Activated CD4-positive, alpha-beta T cell treated with anti-CD3 and anti-CD28 coated beads, Interleukin-2, amount 10 ng/mL, durations not matched to agents 7 days and 5 days (primary cell): ENCODE results near the gene CDH11. TPM values are rescaled to one million over a fixed set of nuclear protein-coding genes. Genes with fewer than 3 reads are reported as not detected.

Source experiments
- CTCF ChIA-PET: fragments of 350-600 bp; sonication (Branson Sonifier 250); formaldehyde crosslinking; loops from one replicate; lab custom pipeline; 2021; ENCODE audit warnings: antibody characterized with exemption; lab: Charles Lee
- POLR2A ChIA-PET: fragments of 350-600 bp; sonication (Branson Sonifier 250); formaldehyde crosslinking; loops from one replicate; lab custom pipeline; 2021; ENCODE audit warnings: antibody characterized with exemption; lab: Charles Lee
- DNase-seq: peaks from one replicate; pipeline ENCODE4 v3.0.0-alpha.2; 2020
- H3K27ac Mint-ChIP-seq: one replicate; pipeline ENCODE4 v1.8.0; 2021; ENCODE audit warnings: mild to moderate bottlenecking, moderate library complexity, mixed read lengths
- H3K27me3 Mint-ChIP-seq: one replicate; pipeline ENCODE4 v1.8.0; 2021; ENCODE audit warnings: mixed read lengths
- H3K36me3 Mint-ChIP-seq: one replicate; pipeline ENCODE4 v1.8.0; 2021; ENCODE audit warnings: low read depth, mixed read lengths
- H3K4me1 Mint-ChIP-seq: one replicate; pipeline ENCODE4 v1.8.0; 2021; ENCODE audit warnings: mixed read lengths
- H3K4me3 Mint-ChIP-seq: one replicate; pipeline ENCODE4 v1.8.0; 2021; ENCODE audit warnings: mild to moderate bottlenecking, moderate library complexity, mixed read lengths
- H3K9me3 Mint-ChIP-seq: one replicate; pipeline ENCODE4 v1.8.0; 2021; ENCODE audit warnings: mixed read lengths
- total RNA-seq, 2 experiments: library from RNA; stranded (reverse); gene quantifications; one replicate each; pipeline ENCODE4 v1.2.3, GENCODE V29; 2021

CDH11 gene
- total RNA-seq, 2 experiments from 2014 or later = not detected

DNA sequence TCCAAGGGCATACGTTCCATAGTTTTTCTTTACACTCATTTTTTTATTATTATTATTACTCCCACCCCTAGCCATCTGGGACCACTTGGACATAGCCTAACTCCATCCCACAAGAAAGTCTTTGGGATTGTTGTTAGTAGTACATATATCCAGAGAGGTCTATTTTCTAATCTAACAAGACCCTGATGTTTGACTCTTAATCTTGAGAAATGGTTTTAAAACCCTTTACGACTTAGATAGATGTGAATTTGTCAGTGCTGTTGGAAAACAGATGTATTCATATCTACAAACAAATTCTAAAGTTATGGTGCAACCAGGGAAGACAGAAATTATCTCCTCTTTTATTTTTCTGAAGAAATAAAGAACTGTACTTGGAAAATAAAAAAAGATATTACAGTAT lies 197.8 kb downstream of the CDH11 start:
- ChIA-PET POLR2A (no interaction called here), CTCF (no interaction called here)
- H3K4me3 Mint-ChIP-seq = no peak overlapping the region
- H3K36me3 Mint-ChIP-seq = no peaks in the 10 kb centered on the region
- no peaks in the 10 kb centered on the region for H3K4me1 Mint-ChIP-seq
- H3K9me3 Mint-ChIP-seq = peaks cover 26% of the 10 kb centered on the region
- DNase-seq = no peak
- H3K27me3 Mint-ChIP-seq = no peaks in the 10 kb centered on the region
- no peak overlapping the region for H3K27ac Mint-ChIP-seq

DNA sequence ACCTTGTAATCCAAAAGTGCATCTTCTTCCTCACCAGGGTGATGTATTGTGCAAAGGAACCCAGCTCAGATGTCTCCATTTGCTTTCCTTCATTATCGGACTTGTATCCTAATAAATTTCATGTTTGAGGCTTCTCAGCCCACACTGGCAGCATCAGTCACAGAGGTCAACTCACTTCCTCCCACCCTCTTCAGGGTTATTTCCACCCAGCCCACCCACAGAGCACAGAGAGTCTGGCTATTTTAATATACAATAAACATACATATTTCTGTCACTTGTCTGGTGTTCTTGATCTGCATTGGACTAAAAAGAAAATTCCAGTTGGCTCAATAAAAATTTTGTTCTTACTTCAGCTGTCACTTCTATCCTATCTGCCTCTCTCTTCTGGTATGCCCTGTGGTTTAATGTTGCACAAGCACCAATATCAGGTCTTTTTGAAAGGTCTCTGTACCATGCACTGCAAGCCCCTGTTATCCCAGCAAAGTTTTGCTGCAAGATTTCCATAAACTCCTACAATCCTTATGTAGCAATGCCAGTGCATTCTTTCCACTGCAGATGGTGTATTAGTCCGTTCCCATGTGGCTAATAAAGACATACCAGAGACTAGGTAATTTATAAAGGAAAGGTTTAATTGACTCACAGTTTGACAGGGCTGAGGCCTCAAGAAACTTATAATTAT lies 201.8 kb downstream of the CDH11 start:
- H3K27me3 Mint-ChIP-seq = no peaks in the 10 kb centered on the region
- POLR2A ChIA-PET = no interaction called here
- peaks cover 16% of the 10 kb centered on the region for H3K9me3 Mint-ChIP-seq
- no peak for DNase-seq
- no peak overlapping the region for H3K27ac Mint-ChIP-seq
- CTCF ChIA-PET = no interaction called here
- H3K4me1 Mint-ChIP-seq = no peaks in the 10 kb centered on the region
- H3K4me3 Mint-ChIP-seq = no peak overlapping the region
- no peaks in the 10 kb centered on the region for H3K36me3 Mint-ChIP-seq

DNA sequence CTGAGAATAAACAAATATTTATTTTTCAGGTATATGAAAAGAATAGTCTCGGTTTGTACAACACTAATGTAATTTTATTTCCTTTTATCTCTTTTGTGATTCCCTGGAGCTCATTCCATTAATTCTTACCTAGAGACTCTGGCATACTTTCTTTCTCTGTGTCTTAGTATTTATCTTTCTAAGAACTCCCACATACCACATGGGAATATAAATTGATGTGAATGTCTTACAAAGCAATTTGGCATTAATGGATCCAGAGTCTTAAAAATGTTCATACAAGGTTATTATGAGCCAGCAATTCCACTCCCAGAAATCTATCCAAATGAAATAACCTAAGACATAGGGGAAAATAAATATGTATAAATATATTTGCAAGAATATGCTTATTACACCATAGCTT lies 202.7 kb downstream of the CDH11 start:
- Mint-ChIP-seq H3K9me3 (peaks cover 15% of the 10 kb centered on the region), H3K4me1 (no peaks in the 10 kb centered on the region), H3K27me3 (no peaks in the 10 kb centered on the region), H3K36me3 (no peaks in the 10 kb centered on the region), H3K27ac (no peak overlapping the region), H3K4me3 (no peak overlapping the region)
- ChIA-PET POLR2A (no interaction called here), CTCF (no interaction called here)
- no peak for DNase-seq

DNA sequence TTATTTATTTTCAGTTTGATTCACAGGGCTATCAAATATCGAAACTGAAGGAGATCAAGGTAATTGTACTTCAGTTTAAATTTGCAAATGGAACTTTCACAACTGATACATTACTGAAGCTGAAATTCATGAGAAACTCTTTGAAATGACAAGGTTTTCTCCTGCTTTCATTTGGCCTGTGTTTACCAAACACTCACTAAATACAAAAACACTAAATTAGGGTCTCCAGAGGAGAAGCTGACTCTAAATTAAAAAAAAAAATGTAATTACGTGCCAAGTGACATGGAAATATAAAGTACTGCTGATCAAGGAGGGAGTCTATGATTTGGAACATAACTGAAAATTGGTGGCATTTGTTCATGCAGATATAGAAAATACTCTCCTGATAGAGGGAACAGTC lies 205.8 kb downstream of the CDH11 start:
- Mint-ChIP-seq H3K27me3 (no peaks in the 10 kb centered on the region), H3K9me3 (peaks cover 9% of the 10 kb centered on the region), H3K27ac (no peak overlapping the region), H3K36me3 (no peaks in the 10 kb centered on the region), H3K4me3 (no peak overlapping the region), H3K4me1 (no peaks in the 10 kb centered on the region)
- CTCF ChIA-PET = no interaction called here
- DNase-seq = no peak
- POLR2A ChIA-PET = no interaction called here

DNA sequence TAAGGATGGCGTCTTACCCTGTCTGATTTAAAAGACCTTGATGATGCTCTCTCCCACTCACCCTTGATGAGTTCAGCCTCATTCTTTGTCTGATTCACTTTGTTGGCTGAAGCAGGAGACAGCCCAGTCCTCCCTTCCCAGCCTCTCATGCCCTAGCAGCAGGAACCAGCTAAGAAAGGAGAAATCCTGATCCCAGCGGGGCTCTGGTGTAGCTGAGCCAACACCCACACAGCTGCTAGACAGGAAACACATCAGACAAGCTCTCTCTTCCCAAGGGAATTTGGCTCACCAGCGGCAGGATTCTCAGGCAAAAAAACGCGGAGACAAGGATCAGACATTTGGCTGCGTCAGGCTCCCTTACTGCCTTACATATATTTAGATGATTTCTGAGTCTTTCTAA lies 211.5 kb downstream of the CDH11 start:
- CTCF ChIA-PET = no interaction called here
- H3K4me1 Mint-ChIP-seq = no peaks in the 10 kb centered on the region
- no peak overlapping the region for H3K4me3 Mint-ChIP-seq
- no peaks in the 10 kb centered on the region for H3K36me3 Mint-ChIP-seq
- DNase-seq = no peak
- POLR2A ChIA-PET = no interaction called here
- H3K27ac Mint-ChIP-seq = no peak overlapping the region
- H3K27me3 Mint-ChIP-seq = no peaks in the 10 kb centered on the region
- no peaks in the 10 kb centered on the region for H3K9me3 Mint-ChIP-seq

DNA sequence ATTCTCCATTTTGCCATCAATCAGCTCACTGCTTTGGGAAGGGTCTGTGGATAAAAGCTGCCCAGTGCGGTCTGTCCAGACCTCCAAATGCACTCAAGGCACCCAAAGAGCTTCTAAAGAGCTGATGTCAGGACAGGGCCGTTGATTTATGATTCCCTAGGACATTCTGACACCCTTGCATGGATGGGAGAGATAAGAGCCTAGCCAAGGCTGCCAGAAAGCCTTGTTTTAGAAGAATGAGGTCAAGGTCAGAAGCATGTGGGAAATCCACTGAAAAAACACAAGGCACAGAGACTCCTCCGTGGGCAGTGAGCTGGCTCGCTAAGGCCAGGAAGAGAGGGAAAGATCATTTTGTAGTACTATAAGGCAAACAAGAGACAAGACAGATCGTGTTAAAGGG lies 214.0 kb downstream of the CDH11 start:
- H3K27ac Mint-ChIP-seq = no peak overlapping the region
- H3K4me1 Mint-ChIP-seq = no peaks in the 10 kb centered on the region
- H3K9me3 Mint-ChIP-seq = peaks cover 10% of the 10 kb centered on the region
- POLR2A ChIA-PET = no interaction called here
- CTCF ChIA-PET = no interaction called here
- no peak overlapping the region for H3K4me3 Mint-ChIP-seq
- DNase-seq = no peak
- no peaks in the 10 kb centered on the region for H3K36me3 Mint-ChIP-seq
- no peaks in the 10 kb centered on the region for H3K27me3 Mint-ChIP-seq

DNA sequence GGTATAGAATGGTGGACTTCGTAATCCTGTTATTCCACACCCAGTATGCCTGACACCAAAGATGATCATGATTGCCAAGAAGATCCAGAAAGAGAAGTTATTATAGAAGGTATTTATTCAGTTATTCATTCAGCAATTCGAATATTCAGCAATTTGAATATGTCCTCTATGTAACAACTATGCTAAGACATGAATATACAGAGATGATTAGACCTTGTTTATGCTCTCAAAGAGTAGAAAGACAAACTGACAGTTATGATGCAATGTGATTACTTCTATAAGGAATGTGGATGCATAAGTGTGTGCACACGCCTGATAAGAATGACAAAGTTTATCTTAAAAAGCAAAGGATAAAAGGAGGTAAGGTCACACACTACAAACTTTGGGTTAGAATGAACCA lies 218.1 kb downstream of the CDH11 start:
- Mint-ChIP-seq H3K4me1 (no peaks in the 10 kb centered on the region), H3K27ac (no peak overlapping the region), H3K9me3 (peaks cover 10% of the 10 kb centered on the region), H3K36me3 (no peaks in the 10 kb centered on the region), H3K4me3 (no peak overlapping the region), H3K27me3 (no peaks in the 10 kb centered on the region)
- ChIA-PET CTCF (no interaction called here), POLR2A (no interaction called here)
- DNase-seq = no peak

DNA sequence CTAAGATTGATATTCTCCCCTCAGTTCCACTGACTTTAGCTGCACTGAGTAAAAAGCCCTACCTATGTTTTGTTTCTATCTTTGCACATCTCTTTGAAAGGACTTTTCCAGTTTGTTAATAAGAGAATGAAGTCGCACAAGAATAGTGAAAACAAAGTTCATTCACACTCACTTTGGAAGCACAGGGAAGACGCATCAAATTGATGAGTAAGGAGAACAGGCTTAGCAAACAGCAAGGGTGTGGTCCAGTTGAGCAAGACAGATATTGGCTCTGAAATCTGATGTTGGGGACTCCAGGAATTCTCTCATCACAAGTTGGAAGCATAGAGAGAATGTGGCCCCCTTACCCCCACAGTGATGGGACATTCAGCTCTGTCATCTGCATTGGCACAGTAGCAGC lies 221.3 kb downstream of the CDH11 start:
- H3K36me3 Mint-ChIP-seq = no peaks in the 10 kb centered on the region
- H3K4me3 Mint-ChIP-seq = no peak overlapping the region
- ChIA-PET POLR2A (no interaction called here), CTCF (no interaction called here)
- no peak overlapping the region for H3K27ac Mint-ChIP-seq
- no peaks in the 10 kb centered on the region for H3K4me1 Mint-ChIP-seq
- H3K27me3 Mint-ChIP-seq = no peaks in the 10 kb centered on the region
- no peak for DNase-seq
- H3K9me3 Mint-ChIP-seq = peaks cover 10% of the 10 kb centered on the region

DNA sequence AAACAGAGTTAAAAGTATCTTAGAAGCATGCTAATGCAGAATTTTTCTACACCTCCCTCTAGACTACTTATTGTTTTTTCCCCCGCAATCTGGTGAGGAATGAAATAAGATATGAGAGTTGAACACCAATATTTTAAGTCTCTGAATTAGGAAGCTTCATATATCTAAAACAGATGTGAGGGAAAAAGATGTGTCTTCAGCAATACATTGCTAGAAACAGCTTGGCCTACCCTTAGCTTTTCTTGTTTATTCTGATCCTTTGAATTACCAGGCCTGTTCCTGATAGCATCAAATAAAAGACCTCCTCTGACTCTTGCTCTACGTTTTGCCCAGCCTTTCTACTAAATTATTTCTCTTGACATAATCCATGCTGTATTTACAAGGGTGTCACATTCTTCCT lies 221.8 kb downstream of the CDH11 start:
- no peak overlapping the region for H3K4me3 Mint-ChIP-seq
- H3K9me3 Mint-ChIP-seq = peaks cover 10% of the 10 kb centered on the region
- no peak overlapping the region for H3K27ac Mint-ChIP-seq
- ChIA-PET POLR2A (no interaction called here), CTCF (no interaction called here)
- DNase-seq = no peak
- H3K4me1 Mint-ChIP-seq = no peaks in the 10 kb centered on the region
- no peaks in the 10 kb centered on the region for H3K27me3 Mint-ChIP-seq
- no peaks in the 10 kb centered on the region for H3K36me3 Mint-ChIP-seq

DNA sequence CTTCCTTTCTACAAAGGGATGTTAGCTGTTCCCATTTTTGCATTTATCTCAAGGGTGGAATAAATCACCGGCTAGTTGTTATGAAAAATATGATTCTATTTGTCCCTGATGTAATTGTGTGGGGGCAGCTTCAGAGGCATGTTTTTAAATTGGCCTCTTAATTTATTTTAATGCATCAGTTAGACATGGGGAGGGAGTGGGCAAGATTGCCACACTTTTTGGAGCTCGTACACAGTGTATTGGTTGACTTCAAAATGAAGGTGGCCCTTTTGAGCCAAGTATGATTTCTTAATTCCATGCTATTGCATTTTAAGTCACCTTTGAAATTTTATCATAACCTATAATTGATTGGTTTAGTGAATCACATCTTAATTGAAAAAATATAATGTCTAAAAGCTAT lies 223.7 kb downstream of the CDH11 start:
- H3K27ac Mint-ChIP-seq = no peak overlapping the region
- POLR2A ChIA-PET = no interaction called here
- H3K4me3 Mint-ChIP-seq = no peak overlapping the region
- DNase-seq = no peak
- CTCF ChIA-PET = no interaction called here
- H3K27me3 Mint-ChIP-seq = no peaks in the 10 kb centered on the region
- no peaks in the 10 kb centered on the region for H3K4me1 Mint-ChIP-seq
- H3K9me3 Mint-ChIP-seq = no peaks in the 10 kb centered on the region
- no peaks in the 10 kb centered on the region for H3K36me3 Mint-ChIP-seq
